GM21723 (cell line): ENCODE data around the gene RTP4.
A peak's percentile ranks its signal among the peaks of the same experiment; 100 is the strongest.
"Not testable (repeated sequence)": the region's sequence is repeated elsewhere in the genome, so short reads cannot be mapped to it uniquely, and the experiment has no call there.

ENCODE experiments used
- ATAC-seq: cut with Tn5 transposase; IDR thresholded peaks from one replicate; pipeline ENCODE4 v1.9.1; 2021; ENCODE audit warnings: mild to moderate bottlenecking, moderate library complexity; ENCODE audit not compliant: unreplicated experiment

Gene RTP4

GRCh38 chr3:187367561-187368103, 553 bp upstream of the RTP4 start:
- peak; percentile 5 for ATAC-seq

- peak; percentile 38 for ATAC-seq
These were observed 883 bp downstream of the RTP4 start for GRCh38 chr3:187369089-187369447.

- ATAC-seq = no peak
These were observed 1.9 kb downstream of the RTP4 start for GRCh38 chr3:187370051-187370450.

- ATAC-seq = no peak
These were observed 7.4 kb downstream of the RTP4 start for GRCh38 chr3:187375581-187375980.

GRCh38 chr3:187377842-187378241, 9.7 kb downstream of the RTP4 start:
- no peak for ATAC-seq

- no peak for ATAC-seq
These were observed 14.5 kb downstream of the RTP4 start for GRCh38 chr3:187382609-187383151.

GRCh38 chr3:187383246-187383645, 15.1 kb downstream of the RTP4 start:
- no peak for ATAC-seq

GRCh38 chr3:187385296-187385695, 17.1 kb downstream of the RTP4 start:
- no peak for ATAC-seq

- ATAC-seq = no peak
These were observed 28.5 kb downstream of the RTP4 start for GRCh38 chr3:187396661-187397060.

GRCh38 chr3:187398955-187399354, 30.8 kb downstream of the RTP4 start:
- ATAC-seq = no peak

- ATAC-seq = no peak
These were observed 32.6 kb downstream of the RTP4 start for GRCh38 chr3:187400756-187401155.

- no peak for ATAC-seq
These were observed 33.7 kb downstream of the RTP4 start for GRCh38 chr3:187401856-187402255.

- ATAC-seq = no peak
These were observed 35.6 kb downstream of the RTP4 start for GRCh38 chr3:187403768-187404288.

- no peak for ATAC-seq
These were observed 38.7 kb downstream of the RTP4 start for GRCh38 chr3:187406927-187407326.

- ATAC-seq = not testable (repeated sequence)
These were observed 44.0 kb downstream of the RTP4 start for GRCh38 chr3:187411991-187412781.
